Memory B cell (primary cell): Measurements from ENCODE around the gene LTBP1.

Experiments used
- ATAC-seq: fragments of 150-1000 bp; cut with Tn5 transposase; 2 replicates; pipeline ENCODE4 v1.10.0; 2021; ENCODE audit warnings: low read depth, mild to moderate bottlenecking, moderate library complexity
- DNase-seq, 2 donors: peaks; one replicate each; pipeline ENCODE4 v3.0.0; 2022; ENCODE audit warnings: low spot score in 2 of 2
- H3K27ac Mint-ChIP-seq: one replicate; pipeline ENCODE4 v1.8.0; 2022; ENCODE audit warnings: mild to moderate bottlenecking, moderate library complexity, mixed read lengths
- H3K27me3 Mint-ChIP-seq: one replicate; pipeline ENCODE4 v1.8.0; 2022; ENCODE audit warnings: mixed read lengths
- H3K36me3 Mint-ChIP-seq: one replicate; pipeline ENCODE4 v1.8.0; 2022; ENCODE audit warnings: mild to moderate bottlenecking, mixed read lengths
- H3K4me1 Mint-ChIP-seq: one replicate; pipeline ENCODE4 v1.8.0; 2022; ENCODE audit warnings: mixed read lengths
- H3K4me3 Mint-ChIP-seq: one replicate; pipeline ENCODE4 v1.8.0; 2022; ENCODE audit warnings: mild to moderate bottlenecking, moderate library complexity, mixed read lengths
- H3K9me3 Mint-ChIP-seq: one replicate; pipeline ENCODE4 v1.8.0; 2022; ENCODE audit warnings: mixed read lengths

LTBP1 gene

GRCh38 chr2:33020883-33021282, 74.1 kb downstream of the LTBP1 start:
- H3K27ac Mint-ChIP-seq, result no peak overlapping the region
- H3K27me3 Mint-ChIP-seq, result peaks cover 8% of the 10 kb centered on the region
- H3K9me3 Mint-ChIP-seq, result peaks cover 3% of the 10 kb centered on the region
- peaks cover 2% of the 10 kb centered on the region for H3K36me3 Mint-ChIP-seq
- ATAC-seq (no peak), DNase-seq (no peak)
- H3K4me1 Mint-ChIP-seq, result no peaks in the 10 kb centered on the region
- no peak overlapping the region for H3K4me3 Mint-ChIP-seq

GRCh38 chr2:33021542-33022227, 74.9 kb downstream of the LTBP1 start:
- peaks cover 2% of the 10 kb centered on the region for H3K36me3 Mint-ChIP-seq
- H3K4me1 Mint-ChIP-seq, result no peaks in the 10 kb centered on the region
- H3K4me3 Mint-ChIP-seq, result no peak overlapping the region
- no peak for ATAC-seq
- H3K27me3 Mint-ChIP-seq, result peaks cover 8% of the 10 kb centered on the region
- H3K9me3 Mint-ChIP-seq, result peaks cover 3% of the 10 kb centered on the region
- DNase-seq, result no peak
- H3K27ac Mint-ChIP-seq, result no peak overlapping the region

- peaks cover 8% of the 10 kb centered on the region for H3K27me3 Mint-ChIP-seq
- H3K27ac Mint-ChIP-seq, result no peak overlapping the region
- no peak for ATAC-seq
- no peaks in the 10 kb centered on the region for H3K4me1 Mint-ChIP-seq
- H3K9me3 Mint-ChIP-seq, result peaks cover 3% of the 10 kb centered on the region
- H3K4me3 Mint-ChIP-seq, result no peak overlapping the region
- peaks cover 2% of the 10 kb centered on the region for H3K36me3 Mint-ChIP-seq
- no peak for DNase-seq
These were observed 75.7 kb downstream of the LTBP1 start for GRCh38 chr2:33022395-33022985.

- Mint-ChIP-seq H3K36me3 (peaks cover 2% of the 10 kb centered on the region), H3K27ac (no peak overlapping the region)
- ATAC-seq, result no peak
These were observed 76.4 kb downstream of the LTBP1 start for GRCh38 chr2:33022989-33023727.

DNA sequence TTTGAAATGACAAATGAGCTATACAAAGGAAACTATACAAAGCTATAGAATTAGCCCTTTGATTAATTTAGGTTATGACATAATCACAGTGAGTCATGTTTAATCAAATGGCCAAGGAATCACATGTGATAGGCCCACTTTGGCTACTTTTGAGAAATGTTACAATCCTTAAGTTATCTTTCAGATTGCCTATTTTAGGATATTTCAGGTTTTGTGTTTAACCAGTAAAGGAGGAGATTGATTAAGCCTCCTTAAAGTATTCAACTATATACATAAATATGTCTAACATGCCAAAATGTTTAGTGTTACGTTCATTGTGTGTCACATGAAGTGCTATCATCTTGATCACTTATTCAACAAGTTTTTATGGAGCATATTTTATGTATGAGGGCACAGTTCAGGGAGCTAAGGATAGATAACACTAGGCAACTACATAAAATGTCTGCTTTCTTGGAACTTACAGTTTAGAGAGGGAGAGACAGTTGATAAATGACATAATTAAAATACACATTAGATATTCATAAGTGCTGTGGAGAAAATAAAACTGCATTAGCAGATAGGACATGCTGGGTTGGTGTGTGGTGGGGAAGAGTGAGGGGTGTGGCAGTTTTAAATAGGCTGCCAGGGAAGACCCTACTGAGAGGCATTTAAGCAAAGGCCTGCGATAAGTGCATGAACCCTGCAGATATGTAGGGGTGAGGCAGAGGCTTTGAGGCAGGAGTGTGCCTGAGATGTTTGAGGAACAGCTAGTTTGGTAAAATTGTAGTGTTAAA, 77.2 kb downstream of the LTBP1 start:
- no peaks in the 10 kb centered on the region for H3K4me1 Mint-ChIP-seq

More at GRCh38 chr2:33022989-33023727, 76.4 kb downstream of the LTBP1 start:
- Mint-ChIP-seq H3K4me3 (no peak overlapping the region), H3K27me3 (peaks cover 8% of the 10 kb centered on the region), H3K4me1 (no peaks in the 10 kb centered on the region), H3K9me3 (peaks cover 3% of the 10 kb centered on the region)
- DNase-seq, result no peak

DNA sequence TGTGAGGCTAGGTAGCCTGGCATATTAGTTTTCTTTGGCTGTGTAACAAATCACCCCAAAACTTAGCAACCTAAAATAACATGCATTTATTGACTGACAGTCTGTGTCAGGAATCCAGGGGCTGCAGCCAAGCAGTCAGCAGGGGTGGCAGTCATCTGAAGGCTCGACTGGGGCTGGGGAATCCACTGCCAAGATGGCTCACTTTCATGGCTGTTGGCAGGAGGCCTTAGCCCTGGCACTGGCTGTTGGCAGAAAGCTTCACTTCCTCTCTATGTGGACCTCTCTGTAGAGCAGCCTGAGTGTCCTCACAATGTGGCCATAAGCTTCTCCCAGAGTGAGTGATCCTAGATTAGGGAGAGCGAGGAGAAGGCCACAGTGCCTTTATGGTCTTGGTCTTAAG, 78.0 kb downstream of the LTBP1 start:
- Mint-ChIP-seq H3K27ac (no peak overlapping the region), H3K36me3 (peaks cover 2% of the 10 kb centered on the region), H3K4me1 (no peaks in the 10 kb centered on the region), H3K9me3 (peaks cover 3% of the 10 kb centered on the region), H3K27me3 (peaks cover 8% of the 10 kb centered on the region), H3K4me3 (no peak overlapping the region)
- no peak for DNase-seq
- no peak for ATAC-seq

More for the DNA sequence above, 77.2 kb downstream of the LTBP1 start:
- Mint-ChIP-seq H3K9me3 (peaks cover 3% of the 10 kb centered on the region), H3K27ac (no peak overlapping the region), H3K36me3 (peaks cover 2% of the 10 kb centered on the region), H3K4me3 (no peak overlapping the region), H3K27me3 (peaks cover 8% of the 10 kb centered on the region)
- no peak for ATAC-seq
- DNase-seq, result no peak

GRCh38 chr2:33029459-33029858, 82.7 kb downstream of the LTBP1 start:
- ATAC-seq, result no peak
- no peak for DNase-seq
- Mint-ChIP-seq H3K4me3 (no peak overlapping the region), H3K9me3 (peaks cover under 1% of the 10 kb centered on the region), H3K36me3 (no peaks in the 10 kb centered on the region), H3K27ac (no peak overlapping the region), H3K27me3 (no peaks in the 10 kb centered on the region), H3K4me1 (no peaks in the 10 kb centered on the region)

DNA sequence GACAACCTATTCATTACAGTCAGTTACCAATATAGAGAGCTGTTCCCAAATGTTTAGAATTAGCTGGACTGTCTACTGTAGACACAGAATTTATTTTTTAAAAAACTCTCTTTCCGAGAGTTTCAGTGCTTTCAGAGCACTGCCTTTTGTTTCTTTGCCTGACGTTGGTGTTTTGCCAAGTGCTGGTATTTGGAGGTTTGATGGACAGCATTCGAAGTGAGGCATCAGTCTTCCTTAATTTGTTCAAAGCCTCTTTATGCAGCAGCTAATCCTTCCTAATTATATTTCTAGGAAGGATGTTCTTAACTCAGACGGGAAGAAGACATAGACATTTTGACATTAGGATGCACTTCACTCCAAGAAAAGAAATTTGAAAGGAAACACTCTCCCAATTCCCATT, 83.2 kb downstream of the LTBP1 start:
- Mint-ChIP-seq H3K9me3 (no peaks in the 10 kb centered on the region), H3K4me3 (no peak overlapping the region), H3K27ac (no peak overlapping the region), H3K27me3 (no peaks in the 10 kb centered on the region), H3K36me3 (no peaks in the 10 kb centered on the region), H3K4me1 (no peaks in the 10 kb centered on the region)
- no peak for DNase-seq
- no peak for ATAC-seq

DNA sequence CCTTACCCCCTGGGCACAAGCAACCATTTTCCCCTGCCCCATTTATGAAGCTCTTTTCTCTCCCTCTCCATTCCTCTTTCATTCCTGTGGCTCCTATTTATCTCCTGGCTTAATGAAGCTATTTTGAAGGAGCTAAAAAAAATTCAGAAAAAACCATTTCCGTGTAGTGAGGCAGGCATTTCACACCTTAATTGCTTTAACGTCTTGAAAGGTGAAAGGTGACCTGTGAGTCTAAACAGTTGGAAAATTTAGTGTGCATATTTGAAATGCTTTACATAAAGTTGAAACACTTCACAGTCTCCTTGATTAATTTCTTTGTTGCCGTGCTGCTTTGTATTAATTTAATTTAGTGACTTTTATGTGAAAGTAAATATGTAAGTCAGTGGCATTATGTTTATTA, 83.6 kb downstream of the LTBP1 start:
- no peaks in the 10 kb centered on the region for H3K36me3 Mint-ChIP-seq
- DNase-seq (no peak), ATAC-seq (no peak)
- H3K27me3 Mint-ChIP-seq, result no peaks in the 10 kb centered on the region
- no peak overlapping the region for H3K27ac Mint-ChIP-seq
- no peaks in the 10 kb centered on the region for H3K4me1 Mint-ChIP-seq
- H3K4me3 Mint-ChIP-seq, result no peak overlapping the region
- no peaks in the 10 kb centered on the region for H3K9me3 Mint-ChIP-seq

DNA sequence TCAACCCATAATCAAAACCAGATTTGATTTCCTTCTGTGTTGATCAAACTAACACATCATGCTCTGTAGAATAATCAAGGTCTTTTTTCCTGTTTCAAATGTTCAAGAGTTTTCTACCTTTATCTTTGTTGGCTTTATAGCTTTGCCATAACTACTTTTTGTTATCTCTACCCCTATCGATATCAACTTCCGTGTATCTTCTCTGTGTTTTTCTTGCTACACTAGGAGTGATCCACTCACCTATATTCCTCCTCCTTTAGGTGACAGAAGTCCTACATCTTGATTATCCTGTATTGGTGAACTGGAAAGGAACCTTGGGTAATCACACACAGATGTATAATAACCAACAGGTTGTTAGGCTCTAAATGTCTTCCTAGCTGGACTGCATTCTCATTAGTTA, 85.5 kb downstream of the LTBP1 start:
- ATAC-seq (no peak), DNase-seq (no peak)
- Mint-ChIP-seq H3K36me3 (no peaks in the 10 kb centered on the region), H3K27ac (no peak overlapping the region), H3K4me1 (no peaks in the 10 kb centered on the region), H3K4me3 (no peak overlapping the region), H3K27me3 (no peaks in the 10 kb centered on the region), H3K9me3 (no peaks in the 10 kb centered on the region)

- Mint-ChIP-seq H3K4me1 (no peaks in the 10 kb centered on the region), H3K27me3 (no peaks in the 10 kb centered on the region), H3K27ac (no peak overlapping the region), H3K4me3 (no peak overlapping the region), H3K9me3 (no peaks in the 10 kb centered on the region), H3K36me3 (no peaks in the 10 kb centered on the region)
- no peak for DNase-seq
- no peak for ATAC-seq
These were observed 86.9 kb downstream of the LTBP1 start for GRCh38 chr2:33033606-33034081.

GRCh38 chr2:33034784-33035183, 88.0 kb downstream of the LTBP1 start:
- H3K27me3 Mint-ChIP-seq, result no peaks in the 10 kb centered on the region
- H3K9me3 Mint-ChIP-seq, result no peaks in the 10 kb centered on the region
- no peaks in the 10 kb centered on the region for H3K4me1 Mint-ChIP-seq
- no peak for DNase-seq
- no peak for ATAC-seq
- H3K36me3 Mint-ChIP-seq, result no peaks in the 10 kb centered on the region
- H3K4me3 Mint-ChIP-seq, result no peak overlapping the region
- no peak overlapping the region for H3K27ac Mint-ChIP-seq

- no peaks in the 10 kb centered on the region for H3K36me3 Mint-ChIP-seq
- DNase-seq (no peak), ATAC-seq (no peak)
- H3K4me1 Mint-ChIP-seq, result no peaks in the 10 kb centered on the region
- H3K9me3 Mint-ChIP-seq, result no peaks in the 10 kb centered on the region
- no peak overlapping the region for H3K27ac Mint-ChIP-seq
- H3K27me3 Mint-ChIP-seq, result peaks cover 3% of the 10 kb centered on the region
- H3K4me3 Mint-ChIP-seq, result no peak overlapping the region
These were observed 91.5 kb downstream of the LTBP1 start for GRCh38 chr2:33038230-33038629.

DNA sequence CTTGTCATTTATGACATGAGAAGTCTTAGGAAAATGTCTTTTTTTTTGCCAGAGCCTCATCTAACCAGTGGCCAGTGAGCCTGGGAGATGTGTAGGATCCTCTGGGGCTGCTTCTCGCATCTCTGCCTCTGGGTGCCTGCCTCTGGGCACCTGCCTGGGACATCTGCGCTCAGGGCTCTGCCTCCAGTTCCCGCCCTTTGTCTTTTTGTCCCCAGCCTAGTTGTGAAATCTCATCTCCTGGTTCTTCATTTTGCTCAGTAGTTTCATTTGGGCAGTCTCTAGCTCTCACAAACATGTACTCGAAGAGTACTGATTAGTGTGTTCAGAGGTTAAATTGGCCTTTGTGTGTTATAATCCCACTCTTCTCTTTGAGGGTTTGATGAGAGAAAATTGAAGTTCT, 92.0 kb downstream of the LTBP1 start:
- Mint-ChIP-seq H3K4me1 (no peaks in the 10 kb centered on the region), H3K36me3 (no peaks in the 10 kb centered on the region), H3K27ac (no peak overlapping the region), H3K27me3 (peaks cover 5% of the 10 kb centered on the region), H3K9me3 (no peaks in the 10 kb centered on the region), H3K4me3 (no peak overlapping the region)
- no peak for ATAC-seq
- no peak for DNase-seq
